NB4 (cell line): Measurements from ENCODE around the gene TANC1.

Experiments
- DNase-seq: peaks from one replicate; pipeline ENCODE4 v3.0.0; 2010; ENCODE audit warnings: low read depth
- H3K4me3 ChIP-seq: one replicate; pipeline ENCODE4 v1.5.1; 2011; ENCODE audit warnings: mild to moderate bottlenecking, low read depth, low read length, moderate library complexity
- MYC ChIP-seq: IDR thresholded peaks from 2 replicates; pipeline ENCODE4 v1.6.1; 2011; ENCODE audit warnings: low read depth, low read length
- POLR2A ChIP-seq: IDR thresholded peaks from 2 replicates; pipeline ENCODE4 v1.6.1; 2011; ENCODE audit warnings: mild to moderate bottlenecking; ENCODE audit not compliant: insufficient read length; ENCODE audit errors: extremely low read depth
- TF ChIP-seq, protein P1 (sequence below): IDR thresholded peaks from 2 replicates; pipeline ENCODE4 v1.6.1; 2011; ENCODE audit warnings: low read depth, low read length
- TF ChIP-seq, protein P2 (sequence below): IDR thresholded peaks from one replicate; pipeline ENCODE4 v1.5.1; 2012; ENCODE audit warnings: low read depth, low read length

The TANC1 gene

DNA sequence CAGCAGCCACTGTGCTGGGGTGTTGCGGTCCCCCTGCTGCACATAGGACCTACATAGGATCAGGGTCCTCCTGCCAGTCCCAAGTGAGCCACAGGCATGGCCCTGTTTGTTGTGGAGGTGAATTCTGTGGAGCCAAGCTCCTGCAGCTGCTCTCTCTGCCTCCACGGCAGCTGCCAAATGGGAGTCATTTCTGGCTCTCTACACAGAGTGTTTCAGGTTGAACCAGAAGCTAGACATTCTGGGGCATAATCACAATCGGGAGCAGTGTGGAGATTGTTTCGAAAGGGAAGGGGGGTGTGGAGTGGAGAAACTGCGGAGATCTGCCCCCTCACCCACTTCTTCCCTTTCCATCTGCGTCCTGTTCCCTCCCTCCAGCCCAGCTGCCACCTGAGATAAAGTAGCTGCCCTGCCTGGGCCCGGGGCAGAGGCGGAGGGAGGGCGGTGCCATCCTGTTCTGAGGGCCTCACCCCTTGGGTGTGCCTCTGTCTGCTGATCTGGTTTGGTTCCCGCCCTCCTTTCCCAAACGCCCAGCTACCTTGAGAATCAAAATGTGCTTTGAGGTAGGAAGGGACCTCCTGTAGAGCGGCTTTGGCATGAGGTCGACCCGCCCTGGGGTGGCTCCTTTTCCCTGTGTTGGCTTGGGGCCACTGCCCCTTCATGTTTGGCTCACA, 178.7 kb downstream of the TANC1 start:
- TF ChIP-seq POLR2A, result no peak
- no peak overlapping the region for H3K4me3 ChIP-seq
- no peak for DNase-seq

DNA sequence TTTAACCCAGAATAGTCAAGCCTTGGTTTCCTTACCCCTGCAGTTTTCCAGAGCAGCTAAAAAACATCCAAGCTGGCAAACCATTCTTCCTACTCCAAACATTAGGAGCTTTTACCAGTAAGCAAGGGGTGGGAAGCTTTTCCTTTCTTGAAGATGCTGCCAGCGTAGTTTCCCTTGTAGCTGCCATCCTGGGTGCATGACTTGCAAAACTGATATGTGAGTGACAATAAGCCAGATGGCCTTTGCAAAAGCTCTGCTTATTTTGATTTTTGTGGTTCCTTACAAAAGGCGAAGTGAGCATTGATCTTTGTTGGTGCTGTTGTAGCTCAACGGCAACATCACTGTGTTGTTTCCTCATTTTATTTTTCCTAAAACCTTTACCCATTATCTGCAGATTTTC, 179.2 kb downstream of the TANC1 start:
- no peak for TF ChIP-seq POLR2A
- no peak overlapping the region for H3K4me3 ChIP-seq
- DNase-seq, result no peak

DNA sequence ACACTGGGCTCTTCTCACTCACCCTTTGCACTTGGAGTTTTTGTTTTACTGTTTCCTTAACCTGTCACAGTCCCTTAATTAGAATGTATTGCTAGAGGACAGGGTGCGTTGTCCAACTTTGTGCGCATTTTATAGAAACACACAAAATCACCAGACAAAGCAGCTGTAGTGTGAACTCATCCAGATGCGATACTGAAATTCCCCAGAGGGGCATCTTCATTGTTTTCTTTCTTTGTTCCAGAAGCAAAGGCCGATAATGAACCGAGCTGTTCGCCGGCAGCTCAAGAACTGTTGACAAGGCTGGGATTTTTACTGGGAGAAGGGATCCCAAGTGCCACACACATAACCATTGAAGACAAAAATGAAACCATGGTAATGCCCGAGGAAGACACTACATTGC, 180.5 kb downstream of the TANC1 start:
- no peak for DNase-seq
- TF ChIP-seq MYC (no peak), POLR2A (no peak)
- TF ChIP-seq, protein P1, sequence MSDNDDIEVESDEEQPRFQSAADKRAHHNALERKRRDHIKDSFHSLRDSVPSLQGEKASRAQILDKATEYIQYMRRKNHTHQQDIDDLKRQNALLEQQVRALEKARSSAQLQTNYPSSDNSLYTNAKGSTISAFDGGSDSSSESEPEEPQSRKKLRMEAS, result no peak
- TF ChIP-seq, protein P2, sequence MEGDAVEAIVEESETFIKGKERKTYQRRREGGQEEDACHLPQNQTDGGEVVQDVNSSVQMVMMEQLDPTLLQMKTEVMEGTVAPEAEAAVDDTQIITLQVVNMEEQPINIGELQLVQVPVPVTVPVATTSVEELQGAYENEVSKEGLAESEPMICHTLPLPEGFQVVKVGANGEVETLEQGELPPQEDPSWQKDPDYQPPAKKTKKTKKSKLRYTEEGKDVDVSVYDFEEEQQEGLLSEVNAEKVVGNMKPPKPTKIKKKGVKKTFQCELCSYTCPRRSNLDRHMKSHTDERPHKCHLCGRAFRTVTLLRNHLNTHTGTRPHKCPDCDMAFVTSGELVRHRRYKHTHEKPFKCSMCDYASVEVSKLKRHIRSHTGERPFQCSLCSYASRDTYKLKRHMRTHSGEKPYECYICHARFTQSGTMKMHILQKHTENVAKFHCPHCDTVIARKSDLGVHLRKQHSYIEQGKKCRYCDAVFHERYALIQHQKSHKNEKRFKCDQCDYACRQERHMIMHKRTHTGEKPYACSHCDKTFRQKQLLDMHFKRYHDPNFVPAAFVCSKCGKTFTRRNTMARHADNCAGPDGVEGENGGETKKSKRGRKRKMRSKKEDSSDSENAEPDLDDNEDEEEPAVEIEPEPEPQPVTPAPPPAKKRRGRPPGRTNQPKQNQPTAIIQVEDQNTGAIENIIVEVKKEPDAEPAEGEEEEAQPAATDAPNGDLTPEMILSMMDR, result no peak
- no peak overlapping the region for H3K4me3 ChIP-seq

DNA sequence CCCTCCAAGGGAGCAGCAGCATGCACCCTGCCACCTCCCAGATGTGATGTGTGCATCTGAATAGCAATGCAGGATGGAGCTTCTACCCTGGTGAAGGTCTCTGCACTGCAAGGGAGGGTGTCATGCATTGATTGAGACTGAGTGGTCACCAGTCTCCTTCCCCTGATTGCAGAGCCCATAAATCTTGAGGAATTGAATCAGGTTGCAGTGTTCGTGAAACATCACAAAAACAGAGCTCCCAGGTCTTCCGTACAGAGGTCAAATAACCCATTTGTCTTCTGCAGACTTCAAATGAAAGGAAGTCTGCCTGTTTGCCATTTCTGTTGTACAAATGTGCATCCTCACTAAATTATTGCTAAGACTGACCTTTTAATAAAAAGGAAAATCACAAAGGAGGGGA, 181.3 kb downstream of the TANC1 start:
- no peak for DNase-seq
- TF ChIP-seq, protein P1, result no peak
- no peak for TF ChIP-seq POLR2A
- no peak for TF ChIP-seq MYC
- TF ChIP-seq, protein P2, result no peak
- no peak overlapping the region for H3K4me3 ChIP-seq

DNA sequence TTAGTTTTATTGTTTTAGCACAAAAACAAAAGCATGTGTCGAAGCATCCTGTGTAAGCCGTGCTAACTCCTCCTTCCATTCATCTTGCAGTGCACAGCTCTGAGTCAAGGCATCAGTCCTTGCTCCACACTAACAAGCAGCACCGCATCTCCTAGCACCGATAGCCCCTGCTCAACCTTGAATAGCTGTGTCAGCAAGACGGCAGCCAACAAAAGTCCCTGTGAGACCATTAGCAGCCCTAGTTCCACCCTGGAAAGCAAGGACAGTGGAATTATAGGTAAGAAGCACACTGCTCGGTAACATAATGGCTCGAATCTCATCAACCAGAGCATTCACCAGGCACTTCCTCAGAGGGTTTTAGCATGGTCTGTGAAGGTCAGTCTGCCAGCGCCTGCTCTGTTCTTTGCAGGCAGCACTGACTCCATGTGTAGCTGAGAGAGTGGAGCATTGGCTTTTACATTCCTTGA, 181.9 kb downstream of the TANC1 start:
- no peak overlapping the region for H3K4me3 ChIP-seq
- no peak for DNase-seq
- TF ChIP-seq, protein P1, result no peak
- TF ChIP-seq MYC (no peak), POLR2A (no peak)
- TF ChIP-seq, protein P2, result no peak

DNA sequence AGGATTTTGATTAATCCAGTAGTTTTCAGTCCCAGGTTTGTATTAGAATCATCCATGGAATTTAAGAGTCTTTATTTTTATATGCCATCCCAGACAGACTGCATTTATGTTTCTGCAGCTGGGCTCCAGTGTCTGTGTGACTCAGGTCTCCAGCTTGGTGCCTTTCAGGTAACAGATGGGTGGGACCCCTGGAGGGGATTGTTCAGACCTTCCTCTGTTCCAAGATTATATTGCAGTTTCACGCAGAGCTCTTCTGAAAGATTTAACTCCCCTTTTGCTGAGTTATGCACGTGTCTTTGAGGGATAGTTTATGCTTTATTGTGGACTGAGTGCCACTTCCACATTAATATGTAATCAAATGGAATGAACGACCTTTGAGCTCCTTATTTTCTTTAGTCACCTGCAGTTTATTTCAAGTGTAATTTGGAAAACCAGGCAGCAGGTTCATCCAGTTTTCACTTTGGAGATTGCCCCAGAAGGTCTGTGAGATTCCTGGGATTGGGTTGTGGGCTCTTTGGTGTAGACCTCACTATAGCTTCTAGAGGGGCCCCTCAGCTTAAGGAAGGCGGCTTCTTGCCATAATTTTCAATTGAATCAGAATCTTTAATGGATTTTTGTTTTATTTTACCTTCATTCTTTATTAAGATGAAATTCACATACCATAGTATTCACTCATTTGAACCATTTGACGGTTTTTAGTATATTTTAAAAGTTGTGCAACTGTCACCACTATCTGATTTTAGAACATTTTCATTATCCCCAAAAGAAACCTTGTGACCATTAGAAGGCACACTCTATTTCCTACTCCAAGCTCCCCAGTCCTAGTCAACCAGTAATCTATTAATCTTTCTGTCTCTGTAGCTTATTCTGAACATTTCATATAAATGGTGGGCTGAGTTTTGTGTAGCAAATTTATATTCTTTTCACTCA, 183.0 kb downstream of the TANC1 start:
- TF ChIP-seq, protein P1, result no peak
- TF ChIP-seq, protein P2, result no peak
- TF ChIP-seq POLR2A, result no peak
- no peak for TF ChIP-seq MYC
- H3K4me3 ChIP-seq, result no peak overlapping the region
- no peak for DNase-seq
